ENCODE data around the gene CCDC28B.
A peak's percentile ranks its signal among the peaks of the same experiment; 100 is the strongest.

Gene CCDC28B

DNA sequence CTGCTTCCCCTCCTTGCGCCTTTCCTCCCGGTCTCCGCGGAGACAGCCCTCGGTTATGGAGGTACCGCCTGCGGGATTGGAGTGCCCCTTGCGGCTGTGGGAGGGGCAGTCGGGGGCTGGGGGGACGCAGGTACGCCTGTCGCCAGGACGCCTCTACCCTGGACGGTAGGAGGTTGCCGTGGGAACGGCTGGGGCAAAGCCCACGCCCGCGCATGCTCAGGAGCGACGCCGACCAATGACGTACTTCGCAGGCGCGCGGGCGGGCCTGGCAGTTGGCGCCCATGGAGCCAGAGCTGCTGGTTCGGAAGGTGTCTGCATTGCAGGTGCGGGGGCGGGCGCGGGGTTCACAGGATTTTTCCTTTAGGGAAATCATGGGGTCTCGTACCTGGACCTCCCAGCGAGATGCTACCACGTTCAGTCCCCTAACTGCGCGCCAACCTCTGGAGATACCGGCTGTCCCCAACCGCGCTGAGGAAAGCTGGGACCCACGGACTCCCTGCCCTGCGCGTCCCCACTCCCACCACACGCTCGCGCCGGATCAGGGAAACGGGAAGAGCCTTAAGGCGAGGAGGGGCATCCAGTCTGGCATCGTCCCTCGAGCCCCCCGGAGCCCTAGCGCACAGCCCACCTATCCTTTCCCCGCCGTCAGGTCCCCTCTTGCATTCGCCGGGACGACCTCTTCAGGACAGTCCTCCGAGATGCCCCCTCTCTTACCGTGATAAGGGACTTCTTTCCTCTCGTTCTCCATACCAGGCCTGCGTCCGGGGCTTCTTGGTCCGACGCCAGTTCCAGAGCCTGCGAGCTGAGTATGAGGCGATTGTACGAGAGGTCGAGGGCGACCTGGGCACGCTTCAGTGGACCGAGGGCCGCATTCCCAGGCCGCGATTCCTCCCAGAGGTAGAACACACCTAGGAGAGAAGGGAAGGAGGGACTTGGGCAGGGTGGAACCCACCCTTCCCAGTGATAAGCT lies 5.3 kb downstream of the CCDC28B start, which contains the start of gene IQCC:
TSS of gene IQCC (plus strand) at position 271 of the 970 bp plus-strand sequence. CDS start at position 282, 11 bp downstream.
- TF ChIP-seq, protein P1, sequence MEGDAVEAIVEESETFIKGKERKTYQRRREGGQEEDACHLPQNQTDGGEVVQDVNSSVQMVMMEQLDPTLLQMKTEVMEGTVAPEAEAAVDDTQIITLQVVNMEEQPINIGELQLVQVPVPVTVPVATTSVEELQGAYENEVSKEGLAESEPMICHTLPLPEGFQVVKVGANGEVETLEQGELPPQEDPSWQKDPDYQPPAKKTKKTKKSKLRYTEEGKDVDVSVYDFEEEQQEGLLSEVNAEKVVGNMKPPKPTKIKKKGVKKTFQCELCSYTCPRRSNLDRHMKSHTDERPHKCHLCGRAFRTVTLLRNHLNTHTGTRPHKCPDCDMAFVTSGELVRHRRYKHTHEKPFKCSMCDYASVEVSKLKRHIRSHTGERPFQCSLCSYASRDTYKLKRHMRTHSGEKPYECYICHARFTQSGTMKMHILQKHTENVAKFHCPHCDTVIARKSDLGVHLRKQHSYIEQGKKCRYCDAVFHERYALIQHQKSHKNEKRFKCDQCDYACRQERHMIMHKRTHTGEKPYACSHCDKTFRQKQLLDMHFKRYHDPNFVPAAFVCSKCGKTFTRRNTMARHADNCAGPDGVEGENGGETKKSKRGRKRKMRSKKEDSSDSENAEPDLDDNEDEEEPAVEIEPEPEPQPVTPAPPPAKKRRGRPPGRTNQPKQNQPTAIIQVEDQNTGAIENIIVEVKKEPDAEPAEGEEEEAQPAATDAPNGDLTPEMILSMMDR (IDR thresholded peaks at IDR 0.05; ENCODE audit: borderline replicate concordance, control extremely low read depth, extremely low read depth, insufficient read depth, missing control alignments): no peak
- in situ Hi-C loops (cut with MboI; ENCODE audit: low sequenced_read_pairs, unreplicated experiment): no loop called here
- DNase-seq (ENCODE audit: low spot score): peak; percentile 96

DNA sequence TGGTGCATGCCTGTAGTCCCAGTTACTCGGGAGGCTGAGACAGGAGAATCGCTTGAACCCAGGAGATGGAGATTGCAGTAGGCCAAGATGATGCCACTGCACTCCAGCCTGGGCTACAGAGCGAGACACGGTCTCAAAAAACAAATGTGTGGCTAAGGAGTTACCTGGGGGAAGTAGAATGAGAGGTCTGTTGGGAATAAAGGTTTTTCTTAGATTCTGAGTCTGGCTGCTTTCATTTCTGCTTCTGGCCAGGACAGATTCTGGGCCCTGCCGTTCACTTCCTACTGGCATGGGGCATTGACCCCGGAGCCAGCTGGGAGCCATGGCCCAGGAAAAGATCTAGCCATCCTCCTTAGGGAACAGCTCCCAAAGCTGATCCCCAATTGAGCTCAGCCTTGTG lies 8.1 kb downstream of the CCDC28B start:
- TF ChIP-seq, protein P1 (IDR thresholded peaks at IDR 0.05; ENCODE audit: borderline replicate concordance, control extremely low read depth, extremely low read depth, insufficient read depth, missing control alignments): no peak
- no peak for DNase-seq (ENCODE audit: low spot score)
- in situ Hi-C loops (cut with MboI; ENCODE audit: low sequenced_read_pairs, unreplicated experiment): no loop called here

DNA sequence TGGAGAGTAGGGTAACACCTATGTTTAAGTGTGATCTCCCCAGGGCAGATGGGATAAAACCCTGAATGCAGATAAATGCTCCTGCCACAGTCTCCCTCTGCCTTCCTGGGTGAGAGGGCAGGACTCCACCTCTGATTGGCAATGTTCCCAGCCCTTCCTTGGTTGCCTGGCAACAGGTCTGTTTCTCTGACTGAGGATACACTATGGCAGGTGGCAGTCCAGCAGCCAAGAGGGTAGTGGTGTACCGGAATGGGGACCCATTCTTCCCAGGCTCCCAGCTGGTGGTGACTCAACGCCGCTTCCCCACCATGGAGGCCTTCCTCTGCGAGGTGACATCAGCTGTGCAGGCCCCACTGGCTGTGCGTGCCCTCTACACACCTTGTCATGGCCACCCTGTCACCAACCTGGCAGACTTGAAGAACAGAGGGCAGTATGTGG lies 8.5 kb downstream of the CCDC28B start, which contains the start of gene DCDC2B:
TSS of gene DCDC2B (plus strand) at position 199 of the 438 bp plus-strand sequence. CDS start at position 204, 5 bp downstream.
- TF ChIP-seq, protein P1 (IDR thresholded peaks at IDR 0.05; ENCODE audit: borderline replicate concordance, control extremely low read depth, extremely low read depth, insufficient read depth, missing control alignments): no peak
- in situ Hi-C loops (cut with MboI; ENCODE audit: low sequenced_read_pairs, unreplicated experiment): no loop called here
- DNase-seq (ENCODE audit: low spot score): no peak

DNA sequence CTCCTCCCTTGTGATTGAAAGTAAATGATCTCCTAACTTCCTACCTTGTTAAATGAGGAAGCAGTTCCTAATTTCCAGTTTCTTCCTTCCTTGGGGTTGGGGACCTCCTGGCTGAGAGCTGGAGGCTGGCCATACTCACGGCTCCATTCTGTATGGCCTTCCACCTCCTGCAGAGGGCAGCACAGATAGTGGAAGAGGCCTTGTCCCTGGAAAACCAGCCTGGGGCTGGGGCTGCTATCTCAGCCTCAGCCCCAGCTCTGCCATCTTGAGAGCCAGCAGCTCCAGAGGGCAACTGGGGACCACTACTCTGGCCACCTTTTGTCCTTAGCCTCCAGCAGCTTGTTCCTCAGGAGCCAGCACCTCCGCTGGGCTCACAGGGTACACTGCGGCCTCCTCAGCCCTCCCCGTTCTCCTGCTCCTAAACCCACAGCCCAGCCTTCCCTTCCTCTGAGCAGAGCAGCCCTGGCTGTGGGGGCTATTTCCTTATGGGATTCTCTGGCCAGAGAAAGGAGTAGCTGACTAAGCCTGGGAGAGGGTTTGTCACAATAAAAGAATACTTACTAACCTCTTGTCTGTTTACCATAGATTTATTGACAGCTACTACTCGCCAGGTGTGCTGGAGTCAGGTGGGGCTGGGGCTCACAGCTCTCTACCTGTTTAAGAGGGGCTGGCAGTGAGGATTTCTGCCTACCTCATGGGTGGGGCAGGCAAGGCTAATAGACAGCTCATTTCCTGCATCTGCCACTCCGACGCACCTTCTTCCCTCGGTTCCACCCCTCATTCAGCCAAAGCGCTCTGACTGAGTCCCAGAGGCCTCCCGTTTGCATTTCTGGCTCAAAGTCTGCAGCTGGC lies 15.5 kb downstream of the CCDC28B start:
- in situ Hi-C loops (cut with MboI; ENCODE audit: low sequenced_read_pairs, unreplicated experiment): no loop called here
- DNase-seq (ENCODE audit: low spot score): peak; percentile 73
- TF ChIP-seq, protein P1 (IDR thresholded peaks at IDR 0.05; ENCODE audit: borderline replicate concordance, control extremely low read depth, extremely low read depth, insufficient read depth, missing control alignments): peak; percentile 74

DNA sequence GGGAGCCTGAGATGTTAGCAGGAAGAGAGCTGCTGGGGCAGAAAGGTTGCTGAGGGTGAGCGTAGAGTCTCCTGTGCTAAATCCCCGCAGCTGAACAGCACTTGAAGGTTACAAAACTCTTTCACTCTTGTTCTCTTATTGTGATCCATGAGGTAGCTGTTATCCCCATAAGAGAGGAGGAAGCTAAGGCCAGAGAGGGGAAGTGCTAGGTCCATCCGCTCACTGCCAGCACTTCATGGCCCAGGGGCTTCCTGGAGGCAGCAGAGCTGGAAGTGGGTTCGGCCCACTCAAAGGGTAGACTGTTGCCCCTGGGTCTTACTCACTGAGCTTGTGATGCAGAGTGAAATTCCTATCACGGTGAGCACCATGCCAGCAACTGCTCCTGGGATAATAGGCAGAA lies 16.2 kb downstream of the CCDC28B start:
- in situ Hi-C loops (cut with MboI; ENCODE audit: low sequenced_read_pairs, unreplicated experiment): no loop called here
- no peak for DNase-seq (ENCODE audit: low spot score)
- TF ChIP-seq, protein P1 (IDR thresholded peaks at IDR 0.05; ENCODE audit: borderline replicate concordance, control extremely low read depth, extremely low read depth, insufficient read depth, missing control alignments): no peak

DNA sequence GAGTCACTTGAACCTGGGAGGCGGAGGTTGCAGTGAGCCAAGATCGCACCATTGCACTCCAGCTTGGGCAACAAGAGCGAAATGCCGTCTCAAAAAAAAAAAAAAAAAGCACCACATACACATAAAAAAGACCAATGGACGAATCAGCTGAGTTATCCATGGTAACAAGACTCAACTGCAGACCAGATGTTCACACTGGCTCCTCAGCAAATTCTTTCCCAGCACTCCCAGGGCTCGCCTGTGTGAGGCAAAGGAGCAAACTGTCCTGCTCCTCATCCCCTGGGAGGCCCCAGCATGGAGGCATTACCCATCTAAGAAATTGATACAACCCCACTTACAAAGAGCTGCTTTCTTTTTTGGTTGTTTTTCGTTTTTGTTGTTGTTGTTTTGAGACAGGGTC lies 18.6 kb downstream of the CCDC28B start:
- no peak for DNase-seq (ENCODE audit: low spot score)
- in situ Hi-C loops (cut with MboI; ENCODE audit: low sequenced_read_pairs, unreplicated experiment): no loop called here
- TF ChIP-seq, protein P1 (IDR thresholded peaks at IDR 0.05; ENCODE audit: borderline replicate concordance, control extremely low read depth, extremely low read depth, insufficient read depth, missing control alignments): no peak
